SU-DHL-6 (cell line): ENCODE measurements around the gene KLK2.

Source experiments
- CTCF ChIP-seq: fragments of 200-600 bp; sonication (generic); IDR thresholded peaks from one replicate; pipeline ENCODE4 v1.5.1; 2017; ENCODE audit warnings: antibody characterized with exemption, mild to moderate bottlenecking, low read length, moderate library complexity; ENCODE audit not compliant: insufficient read depth, poor library complexity, severe bottlenecking
- EZH2phosphoT487 ChIP-seq: fragments of 200-600 bp; sonication (generic), shearing (Covaris generic); conservative IDR thresholded peaks from 2 replicates; pipeline ENCODE4 v1.6.1; 2018; ENCODE audit warnings: mild to moderate bottlenecking, antibody characterized with exemption, low read length, moderate library complexity, mixed read lengths

- TF ChIP-seq CTCF = no peak
- no peak for TF ChIP-seq EZH2phosphoT487
Observed at GRCh38 chr19:50890422-50891252, 17.4 kb downstream of the KLK2 start.
